Neuronal stem cell (in vitro differentiated cells): ENCODE results near the gene C18orf32.
"Not testable (repeated sequence)": the region's sequence is repeated elsewhere in the genome, so short reads cannot be mapped to it uniquely, and the experiment has no call there.

Source experiments
- DNase-seq: peaks from one replicate; pipeline ENCODE4 v3.0.0-alpha.2; 2013; ENCODE audit warnings: low spot score
- H2AFZ ChIP-seq: one replicate; pipeline ENCODE4 v1.6.1; 2013; ENCODE audit warnings: mild to moderate bottlenecking, low read length, inconsistent platforms
- H2AK5ac ChIP-seq: 2 replicates; pipeline ENCODE4 v1.6.1; 2013; ENCODE audit warnings: low read depth, mild to moderate bottlenecking, inconsistent platforms, low read length, moderate library complexity, mixed read lengths
- H2BK120ac ChIP-seq: 2 replicates; pipeline ENCODE4 v1.6.1; 2013; ENCODE audit warnings: low read depth, mild to moderate bottlenecking, inconsistent platforms, low read length, moderate library complexity, mixed read lengths
- H2BK12ac ChIP-seq: one replicate; pipeline ENCODE4 v1.6.1; 2013; ENCODE audit warnings: low read length, inconsistent platforms
- H2BK15ac ChIP-seq: 2 replicates; pipeline ENCODE4 v1.6.1; 2013; ENCODE audit warnings: mild to moderate bottlenecking, low read length, inconsistent platforms, mixed read lengths
- H2BK5ac ChIP-seq: one replicate; pipeline ENCODE4 v1.6.1; 2013; ENCODE audit warnings: inconsistent platforms, mild to moderate bottlenecking, low read length, moderate library complexity
- H3K14ac ChIP-seq: one replicate; pipeline ENCODE4 v1.6.1; 2013; ENCODE audit warnings: low read length, inconsistent platforms
- H3K18ac ChIP-seq: 2 replicates; pipeline ENCODE4 v1.6.1; 2013; ENCODE audit warnings: low read length, inconsistent platforms
- H3K23ac ChIP-seq: 2 replicates; pipeline ENCODE4 v1.6.1; 2013; ENCODE audit warnings: low read depth, mild to moderate bottlenecking, mixed read lengths, low read length, inconsistent platforms; ENCODE audit not compliant: poor library complexity
- H3K27ac ChIP-seq: replicated peaks from 3 replicates; pipeline ENCODE4 v1.5.1; 2013; ENCODE audit warnings: low read length, inconsistent platforms
- H3K27me3 ChIP-seq, 3 experiments: 2 replicates each; pipeline ENCODE4 v1.6.1; 2013; ENCODE audit warnings: low read length in 3 of 3, mild to moderate bottlenecking in 2 of 3, inconsistent platforms in 1 of 3, low read depth in 1 of 3, mixed read lengths in 1 of 3, moderate library complexity in 1 of 3; ENCODE audit not compliant: control insufficient read depth in 3 of 3, insufficient read depth in 3 of 3
- H3K36me3 ChIP-seq, 2 donors: replicated peaks in 1 of 2; 2 replicates each; pipeline ENCODE4 v1.6.1; 2013; ENCODE audit warnings: low read length in 2 of 2; ENCODE audit not compliant: control insufficient read depth in 2 of 2, insufficient read depth in 2 of 2
- H3K4ac ChIP-seq: 2 replicates; pipeline ENCODE4 v1.6.1; 2013; ENCODE audit warnings: inconsistent platforms, mild to moderate bottlenecking, low read length, moderate library complexity
- H3K4me1 ChIP-seq, 2 donors: 1 replicate in 1 of 2; 2 replicates in 1 of 2; pipeline ENCODE4 v1.6.1; 2013; ENCODE audit warnings: low read length in 2 of 2, low read depth in 1 of 2; ENCODE audit not compliant: control insufficient read depth in 2 of 2, insufficient read depth in 1 of 2
- H3K4me2 ChIP-seq: one replicate; pipeline ENCODE4 v1.6.1; 2013; ENCODE audit warnings: mild to moderate bottlenecking, low read length, inconsistent platforms; ENCODE audit not compliant: insufficient read depth, poor library complexity, severe bottlenecking
- H3K4me3 ChIP-seq, 2 donors: 2 replicates each; pipeline ENCODE4 v1.5.1; 2013; ENCODE audit warnings: low read length in 2 of 2, mild to moderate bottlenecking in 2 of 2, inconsistent platforms in 1 of 2, moderate library complexity in 1 of 2
- H3K79me1 ChIP-seq: one replicate; pipeline ENCODE4 v1.6.1; 2013; ENCODE audit warnings: low read depth, mild to moderate bottlenecking, inconsistent platforms, low read length, moderate library complexity
- H3K9ac ChIP-seq: one replicate; pipeline ENCODE4 v1.6.1; 2013; ENCODE audit warnings: mild to moderate bottlenecking, low read depth, low read length, inconsistent platforms; ENCODE audit not compliant: poor library complexity
- H3K9me3 ChIP-seq, 2 donors: replicated peaks in 1 of 2; 2 replicates each; pipeline versions ENCODE3 to v1.6.1; 2013; ENCODE audit warnings: low read length in 2 of 2, mild to moderate bottlenecking in 2 of 2, inconsistent platforms in 1 of 2, low read depth in 1 of 2, mixed read lengths in 1 of 2, moderate library complexity in 1 of 2; ENCODE audit not compliant: control insufficient read depth in 2 of 2, insufficient read depth in 1 of 2
- H4K8ac ChIP-seq: one replicate; pipeline ENCODE4 v1.6.1; 2013; ENCODE audit warnings: low read depth, mild to moderate bottlenecking, inconsistent platforms, low read length, moderate library complexity
- H4K91ac ChIP-seq: one replicate; pipeline ENCODE4 v1.6.1; 2013; ENCODE audit warnings: low read length, low read depth, mild to moderate bottlenecking, inconsistent platforms; ENCODE audit not compliant: poor library complexity
- WGBS, 2 donors: extraction: QIAGEN DNeasy Blood & Tissue Kit; methylation state at CpG; one replicate each; pipeline ENCODE4 v1.1.7; 2013; ENCODE audit warnings: missing lambda C conversion rate in 2 of 2, mixed read lengths in 1 of 2; ENCODE audit not compliant: insufficient read length in 2 of 2, insufficient replicate concordance in 1 of 2; ENCODE audit errors: extremely low coverage in 2 of 2; 5-methylcytosine and 5-hydroxymethylcytosine counted together

The C18orf32 gene

GRCh38 chr18:49476664-49477411 lies 10.2 kb downstream of the C18orf32 start:
- Histone ChIP-seq H3K4me2 (no peak overlapping the region), H2BK15ac (no peak overlapping the region), H3K18ac (no peak overlapping the region), H3K4me1 (no peaks in the 10 kb centered on the region), H3K4me3 (no peak overlapping the region), H2AK5ac (no peak overlapping the region), H4K91ac (no peak overlapping the region), H3K4ac (no peak overlapping the region), H3K14ac (no peak overlapping the region), H2AFZ (no peak overlapping the region), H3K27me3 (no peaks in the 10 kb centered on the region), H2BK5ac (no peak overlapping the region), H2BK12ac (no peak overlapping the region), H3K23ac (no peak overlapping the region), H2BK120ac (no peak overlapping the region), H3K9ac (no peak overlapping the region), H3K36me3 (peaks cover 7 to 52% of the 10 kb centered on the region in 2 donors), H3K9me3 (no peaks in the 10 kb centered on the region), H3K27ac (peak overlapping the region; percentile 61), H3K79me1 (no peaks in the 10 kb centered on the region), H4K8ac (no peak overlapping the region)
- DNase-seq, result no peak
- no CpG with 5 or more reads among the region's 11 CpGs for WGBS, 2 donors

- not testable (repeated sequence) for H3K27me3 ChIP-seq, H3K14ac ChIP-seq, H2BK15ac ChIP-seq, H2BK120ac ChIP-seq, H3K4me2 ChIP-seq, H2AFZ ChIP-seq, H2BK12ac ChIP-seq, H3K9me3 ChIP-seq, H3K4me3 ChIP-seq, H3K18ac ChIP-seq, H3K4ac ChIP-seq, H2BK5ac ChIP-seq, H3K4me1 ChIP-seq, H4K8ac ChIP-seq, H3K79me1 ChIP-seq, H3K9ac ChIP-seq, H4K91ac ChIP-seq, H2AK5ac ChIP-seq, DNase-seq, H3K23ac ChIP-seq, H3K27ac ChIP-seq
- WGBS, 2 donors, result no CpG with 5 or more reads among the region's 6 CpGs
- H3K36me3 ChIP-seq, result peaks cover 5 to 32% of the 10 kb centered on the region in 2 donors
These were observed 12.1 kb downstream of the C18orf32 start for GRCh38 chr18:49474935-49475334.

GRCh38 chr18:49473721-49474120 lies 13.3 kb downstream of the C18orf32 start:
- Histone ChIP-seq H2BK15ac (no peak overlapping the region), H2BK12ac (no peak overlapping the region), H3K4ac (no peak overlapping the region), H3K23ac (no peak overlapping the region), H3K4me1 (no peaks in the 10 kb centered on the region), H2AK5ac (no peak overlapping the region), H3K27me3 (no peaks in the 10 kb centered on the region), H3K4me3 (no peak overlapping the region), H3K36me3 (peaks cover 0 to 20% of the 10 kb centered on the region in 2 donors), H3K79me1 (no peaks in the 10 kb centered on the region), H4K91ac (no peak overlapping the region), H3K18ac (no peak overlapping the region), H3K9ac (no peak overlapping the region), H2BK5ac (no peak overlapping the region), H3K27ac (no peak overlapping the region), H2AFZ (no peak overlapping the region), H3K4me2 (no peak overlapping the region), H2BK120ac (no peak overlapping the region), H4K8ac (no peak overlapping the region), H3K14ac (no peak overlapping the region), H3K9me3 (no peaks in the 10 kb centered on the region)
- no peak for DNase-seq
- WGBS, 2 donors, result no CpG with 5 or more reads among the region's 4 CpGs

GRCh38 chr18:49472459-49472858 lies 14.6 kb downstream of the C18orf32 start:
- Histone ChIP-seq H3K9me3 (no peaks in the 10 kb centered on the region), H3K4me1 (no peaks in the 10 kb centered on the region), H4K8ac (no peak overlapping the region), H3K14ac (no peak overlapping the region), H2BK120ac (no peak overlapping the region), H2BK12ac (no peak overlapping the region), H3K4me2 (no peak overlapping the region), H3K4me3 (no peak overlapping the region), H3K4ac (no peak overlapping the region), H3K27me3 (no peaks in the 10 kb centered on the region), H4K91ac (no peak overlapping the region), H2BK15ac (no peak overlapping the region), H3K18ac (no peak overlapping the region), H2AFZ (no peak overlapping the region), H3K27ac (no peak overlapping the region), H3K9ac (no peak overlapping the region), H3K36me3 (peaks cover 0 to 10% of the 10 kb centered on the region in 2 donors), H3K79me1 (no peaks in the 10 kb centered on the region), H2AK5ac (no peak overlapping the region), H2BK5ac (no peak overlapping the region), H3K23ac (no peak overlapping the region)
- WGBS, 2 donors, result no CpG with 5 or more reads among the region's 3 CpGs
- DNase-seq, result no peak
